H9 (cell line): ENCODE measurements around the gene EMX2. TPM values are rescaled to one million over a fixed set of nuclear protein-coding genes. Genes with fewer than 3 reads are reported as not detected.

Experiments used
- DNase-seq: peaks from one replicate; pipeline ENCODE4 v3.0.0-alpha.2; 2017
- H2AFZ ChIP-seq: one replicate; pipeline ENCODE4 v1.6.1; 2013; ENCODE audit warnings: mild to moderate bottlenecking, low read length, control low read depth, moderate library complexity
- H2AK5ac ChIP-seq: 2 replicates; pipeline ENCODE4 v1.6.1; 2013; ENCODE audit warnings: low read length, control low read depth, mixed read lengths; ENCODE audit not compliant: insufficient read length
- H2BK120ac ChIP-seq: one replicate; pipeline ENCODE4 v1.6.1; 2013; ENCODE audit warnings: low read depth, mild to moderate bottlenecking, low read length, control low read depth, inconsistent platforms; ENCODE audit not compliant: poor library complexity, severe bottlenecking
- H2BK12ac ChIP-seq: 2 replicates; pipeline ENCODE4 v1.6.1; 2013; ENCODE audit warnings: low read length, control low read depth, mixed read lengths, low read depth; ENCODE audit not compliant: insufficient read length
- H2BK15ac ChIP-seq: 2 replicates; pipeline ENCODE4 v1.6.1; 2013; ENCODE audit warnings: low read depth, low read length, control low read depth
- H2BK20ac ChIP-seq: one replicate; pipeline ENCODE4 v1.6.1; 2013; ENCODE audit warnings: low read depth, mild to moderate bottlenecking, low read length, control low read depth, inconsistent platforms; ENCODE audit not compliant: poor library complexity, severe bottlenecking
- H2BK5ac ChIP-seq: 2 replicates; pipeline ENCODE4 v1.6.1; 2013; ENCODE audit warnings: low read length, control low read depth, mixed read lengths; ENCODE audit not compliant: insufficient read length
- H3K14ac ChIP-seq: 2 replicates; pipeline ENCODE4 v1.6.1; 2013; ENCODE audit warnings: low read length, control low read depth; ENCODE audit not compliant: insufficient read depth
- H3K18ac ChIP-seq: 2 replicates; pipeline ENCODE4 v1.6.1; 2013; ENCODE audit warnings: low read depth, mild to moderate bottlenecking, mixed read lengths, low read length, control low read depth; ENCODE audit not compliant: insufficient read length
- H3K23ac ChIP-seq: 2 replicates; pipeline ENCODE4 v1.6.1; 2013; ENCODE audit warnings: low read length, control low read depth, mixed read lengths, low read depth; ENCODE audit not compliant: insufficient read length
- H3K23me2 ChIP-seq: 2 replicates; pipeline ENCODE4 v1.6.1; 2013; ENCODE audit warnings: low read depth, mild to moderate bottlenecking, mixed read lengths, low read length, control low read depth; ENCODE audit not compliant: insufficient read length, poor library complexity, severe bottlenecking
- H3K27ac ChIP-seq: 2 replicates; pipeline ENCODE4 v1.5.1; 2013; ENCODE audit warnings: low read length, control low read depth, mixed read lengths, low read depth; ENCODE audit not compliant: insufficient read length
- H3K27me3 ChIP-seq: 2 replicates; pipeline ENCODE4 v1.6.1; 2013; ENCODE audit warnings: low read length, control low read depth, inconsistent platforms; ENCODE audit not compliant: insufficient read depth
- H3K4ac ChIP-seq: 2 replicates; pipeline ENCODE4 v1.6.1; 2013; ENCODE audit warnings: low read depth, mild to moderate bottlenecking, control low read depth, inconsistent platforms, low read length, moderate library complexity
- H3K4me1 ChIP-seq: 2 replicates; pipeline ENCODE4 v1.6.1; 2013; ENCODE audit warnings: low read length, control low read depth, inconsistent platforms; ENCODE audit not compliant: insufficient read depth
- H3K4me2 ChIP-seq: 2 replicates; pipeline ENCODE4 v1.6.1; 2013; ENCODE audit warnings: low read length, control low read depth, mixed read lengths; ENCODE audit not compliant: insufficient read length, insufficient read depth
- H3K56ac ChIP-seq: 2 replicates; pipeline ENCODE4 v1.6.1; 2013; ENCODE audit warnings: low read depth, mild to moderate bottlenecking, mixed read lengths, low read length, control low read depth; ENCODE audit not compliant: insufficient read length
- H3K79me1 ChIP-seq: 2 replicates; pipeline ENCODE4 v1.6.1; 2013; ENCODE audit warnings: low read depth, mild to moderate bottlenecking, moderate library complexity, low read length, control low read depth, inconsistent platforms; ENCODE audit not compliant: insufficient read depth, poor library complexity, severe bottlenecking
- H3K79me2 ChIP-seq: 2 replicates; pipeline ENCODE4 v1.6.1; 2013; ENCODE audit warnings: low read length, control low read depth, inconsistent platforms; ENCODE audit not compliant: insufficient read depth
- H3K9ac ChIP-seq: 2 replicates; pipeline ENCODE4 v1.6.1; 2013; ENCODE audit warnings: low read length, control low read depth, mixed read lengths; ENCODE audit not compliant: insufficient read length; ENCODE audit errors: extremely low read depth
- H3K9me3 ChIP-seq: one replicate; pipeline ENCODE4 v1.6.1; 2013; ENCODE audit warnings: low read depth, low read length, inconsistent platforms; ENCODE audit not compliant: control insufficient read depth
- H3T11ph ChIP-seq: one replicate; pipeline ENCODE4 v1.6.1; 2013; ENCODE audit warnings: mild to moderate bottlenecking, low read length, control low read depth, inconsistent platforms
- H4K20me1 ChIP-seq: one replicate; pipeline ENCODE4 v1.6.1; 2013; ENCODE audit not compliant: control insufficient read depth, insufficient read length, insufficient read depth
- H4K5ac ChIP-seq: 2 replicates; pipeline ENCODE4 v1.6.1; 2013; ENCODE audit warnings: low read depth, mild to moderate bottlenecking, mixed read lengths, low read length, control low read depth; ENCODE audit not compliant: insufficient read length
- H4K8ac ChIP-seq: replicated peaks from 2 replicates; pipeline ENCODE4 v1.6.1; 2013; ENCODE audit warnings: low read length, control low read depth, mixed read lengths, low read depth; ENCODE audit not compliant: insufficient read length
- H4K91ac ChIP-seq: 2 replicates; pipeline ENCODE4 v1.6.1; 2013; ENCODE audit warnings: low read depth, mild to moderate bottlenecking, moderate library complexity, mixed read lengths, low read length, control low read depth; ENCODE audit not compliant: insufficient read length
- H3K27ac Mint-ChIP-seq, 3 experiments: 2 replicates in 2 of 3; 3 replicates in 1 of 3; pipeline ENCODE4 v1.8.0; 2020 to 2021; ENCODE audit warnings: mixed read lengths in 3 of 3, mild to moderate bottlenecking in 1 of 3, moderate library complexity in 1 of 3
- H3K27me3 Mint-ChIP-seq: 2 replicates; pipeline ENCODE4 v1.8.0; 2021; ENCODE audit warnings: low read depth, mild to moderate bottlenecking, moderate library complexity, mixed read lengths
- H3K36me3 Mint-ChIP-seq, 3 experiments: 2 replicates in 2 of 3; 3 replicates in 1 of 3; pipeline ENCODE4 v1.8.0; 2020 to 2021; ENCODE audit warnings: low read depth in 3 of 3, mixed read lengths in 3 of 3; ENCODE audit not compliant: insufficient read depth in 1 of 3
- H3K4me1 Mint-ChIP-seq, 2 experiments: 2 replicates each; pipeline ENCODE4 v1.8.0; 2020; ENCODE audit warnings: mixed read lengths in 2 of 2
- H3K4me3 Mint-ChIP-seq, 2 experiments: 2 replicates in 1 of 2; 3 replicates in 1 of 2; pipeline ENCODE4 v1.8.0; 2020 to 2021; ENCODE audit warnings: mild to moderate bottlenecking in 2 of 2, mixed read lengths in 2 of 2, moderate library complexity in 1 of 2
- H3K9me3 Mint-ChIP-seq, 2 experiments: 2 replicates in 1 of 2; 3 replicates in 1 of 2; pipeline ENCODE4 v1.8.0; 2020; ENCODE audit warnings: mild to moderate bottlenecking in 2 of 2, mixed read lengths in 2 of 2, moderate library complexity in 1 of 2
- CTCF ChIP-seq: fragments of 200-600 bp; sonication (generic); conservative IDR thresholded peaks from 3 replicates; pipeline ENCODE4 v1.8.0; 2021; ENCODE audit warnings: antibody characterized with exemption, mild to moderate bottlenecking
- WGBS: extraction: QIAGEN DNeasy Blood & Tissue Kit; methylation state at CpG from one replicate; pipeline ENCODE4 v1.1.7; 2013; ENCODE audit warnings: missing lambda C conversion rate, low lambda C conversion rate, mixed read lengths; ENCODE audit not compliant: insufficient read length; ENCODE audit errors: extremely low coverage; 5-methylcytosine and 5-hydroxymethylcytosine counted together
- total RNA-seq: library from RNA; stranded (reverse); gene quantifications from 2 replicates; pipeline ENCODE4 v1.2.1, GENCODE V29; 2021

EMX2 gene
- total RNA-seq, 1 experiment from 2014 or later = not detected

GRCh38 chr10:117539903-117540639, 2.5 kb upstream of the EMX2 start:
- no peak overlapping the region for H3K27ac Mint-ChIP-seq
- peaks cover 4% of the 10 kb centered on the region for H4K20me1 ChIP-seq
- peaks cover 87% of the 10 kb centered on the region for H3K27me3 ChIP-seq
- H3K79me1 ChIP-seq = no peaks in the 10 kb centered on the region
- H2AK5ac ChIP-seq = no peak overlapping the region
- no peak for TF ChIP-seq CTCF
- no peak overlapping the region for H2BK120ac ChIP-seq
- H3K14ac ChIP-seq = no peak overlapping the region
- no CpG with 5 or more reads among the region's 3 CpGs for WGBS
- H4K91ac ChIP-seq = no peak overlapping the region
- no peak overlapping the region for H3K18ac ChIP-seq
- H4K8ac ChIP-seq = no peak overlapping the region
- H2AFZ ChIP-seq = no peak overlapping the region
- H3K4me1 Mint-ChIP-seq = peaks cover 10 to 31% of the 10 kb centered on the region in 2 experiments
- no peak for DNase-seq
- H2BK5ac ChIP-seq = no peak overlapping the region
- H3T11ph ChIP-seq = no peak overlapping the region
- no peak overlapping the region for H3K23ac ChIP-seq
- H3K36me3 Mint-ChIP-seq = no peaks in the 10 kb centered on the region; a peak in 1 of 7 replicates
- H3K9me3 ChIP-seq = no peaks in the 10 kb centered on the region
- H3K56ac ChIP-seq = no peak overlapping the region
- no peak overlapping the region for H2BK20ac ChIP-seq
- no peak overlapping the region for H4K5ac ChIP-seq
- H3K9me3 Mint-ChIP-seq = peaks cover 0 to 1% of the 10 kb centered on the region in 2 experiments; a peak in 2 of 5 replicates
- no peak overlapping the region for H3K4ac ChIP-seq
- no peak overlapping the region for H3K4me2 ChIP-seq
- no peak overlapping the region for H3K9ac ChIP-seq
- H3K23me2 ChIP-seq = peaks cover 8% of the 10 kb centered on the region
- no peaks in the 10 kb centered on the region for H3K79me2 ChIP-seq
- no peak overlapping the region for H2BK12ac ChIP-seq
- H3K4me3 Mint-ChIP-seq = no peak overlapping the region
- H3K4me1 ChIP-seq = no peaks in the 10 kb centered on the region
- no peak overlapping the region for H3K27ac ChIP-seq
- peaks cover 99% of the 10 kb centered on the region for H3K27me3 Mint-ChIP-seq
- no peak overlapping the region for H2BK15ac ChIP-seq
